K562 (cell line): ENCODE results near the gene INMT. TPM values are rescaled to one million over a fixed set of nuclear protein-coding genes. Genes with fewer than 3 reads are reported as not detected.

Experiments
- ATAC-seq: fragments of 200-7000 bp; cut with Tn5 transposase; 3 replicates; pipeline ENCODE4 v1.9.1; 2020; ENCODE audit warnings: moderate library complexity
- BruUV-seq: library from RNA; stranded (reverse); fragments of 400-500 nt; replicated peaks from 2 replicates; lab custom pipeline; 2021; lab: Mats Ljungman, UMichigan
- CTCF ChIA-PET: fragments of 300-600 bp; formaldehyde crosslinking; extraction: SDS; loops from one replicate; lab custom pipeline; 2021; ENCODE audit warnings: low intra/inter-chr PET ratio; lab: Yijun Ruan, JAX
- POLR2A ChIA-PET: fragments of 300-600, 350-650 bp; sonication (Branson Sonifier 250); formaldehyde crosslinking; extraction: SDS; loops from one replicate; lab custom pipeline; 2021; ENCODE audit warnings: antibody characterized with exemption, inconsistent platforms; lab: Yijun Ruan, JAX
- DNase-seq, 4 experiments: peaks; one replicate each; pipeline versions ENCODE4 v3.0.0 to v3.0.0-alpha.2; 2011 to 2018; ENCODE audit warnings: low spot score in 3 of 4, mixed read lengths in 3 of 4; ENCODE audit errors: extremely low read depth in 1 of 4
- FAIRE-seq: peaks from 2 replicates; lab custom pipeline; 2011; peaks lifted over from hg19 to GRCh38; lab: Jason Lieb, UNC
- H2AFZ ChIP-seq: 2 replicates; pipeline ENCODE4 v1.6.0; 2011; ENCODE audit warnings: low read depth, low read length, control low read depth, inconsistent platforms
- H3K27ac ChIP-seq: fragments of 200-600 bp; 3 replicates; pipeline ENCODE4 v1.8.0; 2011; ENCODE audit warnings: low read depth, mild to moderate bottlenecking, control low read depth, inconsistent platforms, low read length, moderate library complexity, mixed read lengths; ENCODE audit errors: extremely low read depth
- H3K27me3 ChIP-seq, 2 experiments: fragments of 300-600 bp in 1 of 2; 2 replicates in 1 of 2; 3 replicates in 1 of 2; pipeline versions ENCODE4 v1.6.0 to v1.8.0; 2011; ENCODE audit warnings: inconsistent platforms in 2 of 2, low read length in 2 of 2, mild to moderate bottlenecking in 1 of 2, mixed read lengths in 1 of 2, moderate library complexity in 1 of 2; ENCODE audit not compliant: control insufficient read depth in 2 of 2, insufficient read depth in 2 of 2
- H3K36me3 ChIP-seq: fragments of 300-600 bp; 3 replicates; pipeline ENCODE4 v1.8.0; 2011; ENCODE audit warnings: mild to moderate bottlenecking, low read length, inconsistent platforms; ENCODE audit not compliant: control insufficient read depth, insufficient read depth
- H3K4me1 ChIP-seq, 2 experiments: fragments of 200-600 bp in 1 of 2; replicated peaks in 1 of 2; 2 replicates in 1 of 2; 3 replicates in 1 of 2; pipeline versions ENCODE4 v1.5.1 to v1.8.0; 2011; ENCODE audit warnings: inconsistent platforms in 2 of 2, low read length in 2 of 2, mild to moderate bottlenecking in 1 of 2, mixed read lengths in 1 of 2, moderate library complexity in 1 of 2; ENCODE audit not compliant: control insufficient read depth in 2 of 2, insufficient read depth in 2 of 2
- H3K4me2 ChIP-seq: 2 replicates; pipeline ENCODE4 v1.6.1; 2011; ENCODE audit warnings: low read length, control low read depth, inconsistent platforms, mixed read lengths; ENCODE audit not compliant: insufficient read depth
- H3K4me3 ChIP-seq: fragments of 200-600 bp; sonication (generic), shearing (Covaris generic); 2 replicates; pipeline ENCODE4 v1.5.1; 2016; ENCODE audit warnings: control low read depth, inconsistent platforms
- H3K79me2 ChIP-seq: fragments of 200-600 bp; 3 replicates; pipeline ENCODE4 v1.8.0; 2011; ENCODE audit warnings: low read length, inconsistent platforms; ENCODE audit not compliant: control insufficient read depth, insufficient read depth
- H3K9ac ChIP-seq, 2 experiments: 2 replicates each; pipeline versions ENCODE4 v1.6.0 to v1.6.1; 2011; ENCODE audit warnings: low read depth in 2 of 2, low read length in 2 of 2, control low read depth in 1 of 2, inconsistent platforms in 1 of 2, mild to moderate bottlenecking in 1 of 2, mixed read lengths in 1 of 2; ENCODE audit not compliant: insufficient read depth in 1 of 2
- H3K9me1 ChIP-seq: one replicate; pipeline ENCODE4 v1.6.0; 2011; ENCODE audit warnings: inconsistent platforms, mild to moderate bottlenecking, low read length, moderate library complexity; ENCODE audit not compliant: control insufficient read depth, insufficient read depth
- H3K9me3 ChIP-seq: replicated peaks from 2 replicates; pipeline ENCODE4 v1.5.1; 2011; ENCODE audit warnings: low read depth, low read length, inconsistent platforms; ENCODE audit not compliant: control insufficient read depth, insufficient read depth
- H4K20me1 ChIP-seq: replicated peaks from 2 replicates; pipeline ENCODE4 v1.6.1; 2011; ENCODE audit warnings: low read length, inconsistent platforms, mixed read lengths; ENCODE audit not compliant: control insufficient read depth, insufficient read depth
- CHAMP1 ChIP-seq: fragments of 450-650 bp; IDR thresholded peaks from 2 replicates; pipeline ENCODE4 v1.6.1; 2016; ENCODE audit warnings: mild to moderate bottlenecking
- CREM ChIP-seq: IDR thresholded peaks from 2 replicates; pipeline ENCODE4 v1.6.1; 2014; ENCODE audit warnings: antibody characterized with exemption, low read depth
- CTCFL ChIP-seq: IDR thresholded peaks from 2 replicates; pipeline ENCODE4 v1.6.1; 2011; ENCODE audit warnings: borderline replicate concordance, low read depth, mild to moderate bottlenecking, moderate library complexity, low read length; ENCODE audit not compliant: insufficient read depth, poor library complexity, severe bottlenecking
- HIVEP1 ChIP-seq: fragments of 250-450 bp; sonication (Bioruptor Pico); IDR thresholded peaks from 2 replicates; pipeline ENCODE4 v1.4.0; 2020; ENCODE audit warnings: mild to moderate bottlenecking
- JUND ChIP-seq, 2 experiments: IDR thresholded peaks; 2 replicates in 1 of 2; 3 replicates in 1 of 2; pipeline ENCODE4 v1.6.1; 2011; ENCODE audit warnings: borderline replicate concordance in 2 of 2, low read depth in 2 of 2, low read length in 2 of 2, improper control_type of control experiment in 1 of 2, missing biosample characterization in 1 of 2, missing genetic modification characterization in 1 of 2, missing genetic modification reagents in 1 of 2
- POLR2AphosphoS2 ChIP-seq: IDR thresholded peaks from 2 replicates; pipeline ENCODE4 v1.6.1; 2012; ENCODE audit warnings: low read length, improper control_type of control experiment
- RBM34 ChIP-seq: fragments of 200-400 bp; formaldehyde crosslinking; IDR thresholded peaks from 2 replicates; pipeline ENCODE4 v1.6.1; 2018; ENCODE audit warnings: low read length, borderline replicate concordance; ENCODE audit not compliant: insufficient read depth
- ZBTB49 ChIP-seq: sonication (generic); formaldehyde crosslinking; IDR thresholded peaks from 2 replicates; pipeline ENCODE4 v1.8.0; 2022; ENCODE audit warnings: missing genetic modification reagents, mild to moderate bottlenecking, borderline replicate concordance
- ZNF24 ChIP-seq: fragments of 450-650 bp; IDR thresholded peaks from 2 replicates; pipeline ENCODE4 v1.6.1; 2016
- ZNF263 ChIP-seq: sonication (generic); formaldehyde crosslinking; IDR thresholded peaks from 2 replicates; pipeline ENCODE4 v1.8.0; 2022; ENCODE audit warnings: mild to moderate bottlenecking, missing genetic modification reagents, borderline replicate concordance
- ZNF354B ChIP-seq: fragments of 250-450 bp; sonication (Bioruptor Pico); IDR thresholded peaks from 2 replicates; pipeline ENCODE4 v1.4.0; 2020
- ZNF512 ChIP-seq: IDR thresholded peaks from 2 replicates; pipeline ENCODE4 v1.6.1; 2016; ENCODE audit warnings: missing genetic modification characterization, missing compliant biosample characterization
- ZNF583 ChIP-seq: fragments of 250-450 bp; sonication (Bioruptor Pico); IDR thresholded peaks from 2 replicates; pipeline ENCODE4 v1.4.0; 2020
- WGBS: fragments of 100-300 bp; shearing (Covaris generic); methylation state at CpG from one replicate; pipeline ENCODE4 v1.1.6; 2016; ENCODE audit warnings: low coverage, mixed read lengths; ENCODE audit not compliant: insufficient coverage; ENCODE audit errors: missing lambda C conversion rate; 5-methylcytosine and 5-hydroxymethylcytosine counted together
- in situ Hi-C: fragments of 300-500 bp; cut with MboI; formaldehyde crosslinking; loops from 4 replicates; pipeline ENCODE4 v1.15.0; 2018; ENCODE audit warnings: inconsistent platforms, mixed read lengths
- intact Hi-C: fragments of 100-400 bp; cut with micrococcal nuclease; formaldehyde crosslinking; loops from 2 replicates; pipeline ENCODE4 v1.14.2; 2022
- polyA plus RNA-seq, 8 experiments: library from polyadenylated mRNA; depleted of rRNA in 4 of 8; stranded (reverse) in 5 of 8; unstranded in 3 of 8; fragments of >200 nt; fragmentation: Nextera tagmentation in 2 of 8; fragmentation: Illumina TruSeq in 1 of 8; extraction: Ambion mirVana in 2 of 8; extraction: Trizol in 1 of 8; gene quantifications; 2 replicates each; pipeline versions ENCODE4 v1.2.1 to v1.2.3, GENCODE V29; 2011 to 2014; ENCODE audit warnings: inconsistent platforms in 1 of 8, missing spikeins in 1 of 8
- total RNA-seq, 7 experiments: library from RNA; depleted of rRNA in 6 of 7; stranded (reverse); fragments of >200 nt in 6 of 7; fragmentation: Illumina TruSeq in 2 of 7; extraction: Trizol in 2 of 7; gene quantifications; 2 replicates each; pipeline versions ENCODE4 v1.2.1 to v1.2.3, GENCODE V29; 2011 to 2021; ENCODE audit warnings: low replicate concordance in 1 of 7

Gene INMT
- total and polyA plus RNA-seq, 9 of the 15 experiments (the other 6 are each of a cell fraction or from before 2014, with no cell fraction given): 0.04 to 0.27 TPM; not detected in 7

GRCh38 chr7:30805931-30806330 lies 54.0 kb downstream of the INMT start:
- no peak for DNase-seq
- no peaks in the 10 kb centered on the region for H3K79me2 ChIP-seq
- TF ChIP-seq JUND (IDR thresholded peaks at IDR 0.05; ENCODE audit: borderline replicate concordance, low read depth, low read length): no peak
- no peak for TF ChIP-seq JUND (tag; IDR thresholded peaks at IDR 0.05; ENCODE audit: borderline replicate concordance, low read depth, low read length)
- no peak for TF ChIP-seq ZNF24
- TF ChIP-seq POLR2AphosphoS2: no peak
- TF ChIP-seq ZNF583 (CRISPR knock-in tag): no peak
- TF ChIP-seq CTCFL: no peak
- TF ChIP-seq ZNF263 (CRISPR knock-in tag): no peak
- no peak for TF ChIP-seq CREM
- no peak for TF ChIP-seq HIVEP1 (CRISPR knock-in tag)
- no peak for TF ChIP-seq ZBTB49
- TF ChIP-seq CHAMP1: no peak
- no peak for TF ChIP-seq ZNF354B (CRISPR knock-in tag)
- TF ChIP-seq ZNF512 (tag): no peak
- no peak for TF ChIP-seq RBM34
- TF ChIP-seq, all 486 proteins: peak for 0
- no peak overlapping the region for H3K4me2 ChIP-seq
- BruUV-seq: no TSS peak
- intact Hi-C loops (no loop called here), in situ Hi-C loops (no loop called here)
- FAIRE-seq: no peak
- H3K4me1 ChIP-seq: peaks cover 0 to 7% of the 10 kb centered on the region in 2 experiments; a peak in 3 of 5 replicates
- H3K27me3 ChIP-seq: no peaks in the 10 kb centered on the region
- H3K27ac ChIP-seq: no peak overlapping the region
- H4K20me1 ChIP-seq: no peaks in the 10 kb centered on the region; the same call in 1 of the 2 replicates
- no peak overlapping the region for H2AFZ ChIP-seq
- H3K9ac ChIP-seq: no peak overlapping the region
- no peaks in the 10 kb centered on the region for H3K9me3 ChIP-seq
- POLR2A ChIA-PET: no interaction called here
- no peak overlapping the region for H3K4me3 ChIP-seq
- peaks cover 21% of the 10 kb centered on the region; the same call in 2 of the 3 replicates for H3K36me3 ChIP-seq
- CTCF ChIA-PET: no interaction called here
- ATAC-seq: no peak
- 80% methylated on average over 6 of the region's 6 CpGs for WGBS
- H3K9me1 ChIP-seq: peaks cover 4% of the 10 kb centered on the region
